Measurements from ENCODE around the gene ZNF697.

- TF ChIP-seq CTCF (IDR thresholded peaks at IDR 0.05), result peak in 3 of 4 experiments; percentile 28 to 54 (median 36)
- no peak for TF ChIP-seq POLR2A (IDR thresholded peaks at IDR 0.05)
Measured at GRCh38 chr1:119582801-119583200, 65.3 kb downstream of the ZNF697 start.

All from prostate gland (tissue), 2 donors.